ENCODE data around the gene EDC4. TPM values are rescaled to one million over a fixed set of nuclear protein-coding genes. Genes with fewer than 3 reads are reported as not detected.

Gene EDC4
- total RNA-seq, 1 donor from 2014 or later, result 64.8 TPM

DNA sequence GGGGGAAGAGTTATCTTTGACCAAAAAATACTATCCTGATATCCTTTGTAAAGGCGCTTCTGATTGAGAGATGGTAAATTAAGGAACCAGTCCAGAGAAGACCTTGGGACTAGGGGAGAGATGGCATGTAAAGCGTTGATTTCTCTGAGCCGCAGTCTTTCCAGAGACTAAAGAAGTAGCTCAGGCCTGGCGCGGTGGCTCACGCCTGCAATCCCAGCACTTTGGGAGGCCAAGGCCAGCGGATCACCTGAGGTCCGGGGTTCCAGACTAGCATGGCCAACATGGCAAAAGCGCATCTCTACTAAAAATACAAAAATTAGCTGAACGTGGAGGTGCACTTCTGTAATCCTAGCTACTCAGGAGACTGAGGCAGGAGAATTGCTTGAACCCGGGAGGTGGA is 24.7 kb upstream of the EDC4 start:
- H3K4me3 Mint-ChIP-seq (ENCODE audit: unreplicated experiment), result peak overlapping the region; percentile 92
- Histone ChIP-seq H3K36me3 (ENCODE audit: insufficient read depth, low read length) (peaks cover 3% of the 10 kb centered on the region), H3K4me2 (ENCODE audit: low read length) (peak overlapping the region; percentile 96), H3K4me3 (ENCODE audit: insufficient read depth, low read depth, low read length) (peak overlapping the region; percentile 90), H4K20me1 (ENCODE audit: insufficient read depth, low read length) (peaks cover 56% of the 10 kb centered on the region), H3K9me3 (ENCODE audit: insufficient read depth, low read depth, low read length) (no peaks in the 10 kb centered on the region), H2AFZ (ENCODE audit: low read depth, low read length) (no peak overlapping the region), H3K79me2 (ENCODE audit: insufficient read depth, low read length) (peaks cover 98% of the 10 kb centered on the region), H3K27me3 (ENCODE audit: insufficient read depth, low read length) (no peaks in the 10 kb centered on the region), H3K9ac (ENCODE audit: low read length) (peak overlapping the region; percentile 99), H3K27ac (ENCODE audit: low read depth, low read length) (peak overlapping the region; percentile 92), H3K4me1 (ENCODE audit: insufficient read depth, low read length) (peaks cover 38% of the 10 kb centered on the region)
- DNase-seq (ENCODE audit: low read depth), result no peak
- H3K4me1 Mint-ChIP-seq (ENCODE audit: low read depth, unreplicated experiment), result peaks cover 25% of the 10 kb centered on the region
- FAIRE-seq, result no peak
- TF ChIP-seq, protein P1, sequence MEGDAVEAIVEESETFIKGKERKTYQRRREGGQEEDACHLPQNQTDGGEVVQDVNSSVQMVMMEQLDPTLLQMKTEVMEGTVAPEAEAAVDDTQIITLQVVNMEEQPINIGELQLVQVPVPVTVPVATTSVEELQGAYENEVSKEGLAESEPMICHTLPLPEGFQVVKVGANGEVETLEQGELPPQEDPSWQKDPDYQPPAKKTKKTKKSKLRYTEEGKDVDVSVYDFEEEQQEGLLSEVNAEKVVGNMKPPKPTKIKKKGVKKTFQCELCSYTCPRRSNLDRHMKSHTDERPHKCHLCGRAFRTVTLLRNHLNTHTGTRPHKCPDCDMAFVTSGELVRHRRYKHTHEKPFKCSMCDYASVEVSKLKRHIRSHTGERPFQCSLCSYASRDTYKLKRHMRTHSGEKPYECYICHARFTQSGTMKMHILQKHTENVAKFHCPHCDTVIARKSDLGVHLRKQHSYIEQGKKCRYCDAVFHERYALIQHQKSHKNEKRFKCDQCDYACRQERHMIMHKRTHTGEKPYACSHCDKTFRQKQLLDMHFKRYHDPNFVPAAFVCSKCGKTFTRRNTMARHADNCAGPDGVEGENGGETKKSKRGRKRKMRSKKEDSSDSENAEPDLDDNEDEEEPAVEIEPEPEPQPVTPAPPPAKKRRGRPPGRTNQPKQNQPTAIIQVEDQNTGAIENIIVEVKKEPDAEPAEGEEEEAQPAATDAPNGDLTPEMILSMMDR (IDR thresholded peaks at IDR 0.05; ENCODE audit: insufficient read depth, low read depth, low read length), result no peak
- no peak for TF ChIP-seq EZH2 (IDR thresholded peaks at IDR 0.05; ENCODE audit: insufficient read depth, low read length)
- H3K27me3 Mint-ChIP-seq (ENCODE audit: low read depth, unreplicated experiment), result no peaks in the 10 kb centered on the region
- H3K36me3 Mint-ChIP-seq (ENCODE audit: low read depth, unreplicated experiment), result peaks cover 6% of the 10 kb centered on the region
- no peaks in the 10 kb centered on the region for H3K9me3 Mint-ChIP-seq (ENCODE audit: unreplicated experiment)
- peak overlapping the region; percentile 83 for H3K27ac Mint-ChIP-seq (ENCODE audit: unreplicated experiment)

DNA sequence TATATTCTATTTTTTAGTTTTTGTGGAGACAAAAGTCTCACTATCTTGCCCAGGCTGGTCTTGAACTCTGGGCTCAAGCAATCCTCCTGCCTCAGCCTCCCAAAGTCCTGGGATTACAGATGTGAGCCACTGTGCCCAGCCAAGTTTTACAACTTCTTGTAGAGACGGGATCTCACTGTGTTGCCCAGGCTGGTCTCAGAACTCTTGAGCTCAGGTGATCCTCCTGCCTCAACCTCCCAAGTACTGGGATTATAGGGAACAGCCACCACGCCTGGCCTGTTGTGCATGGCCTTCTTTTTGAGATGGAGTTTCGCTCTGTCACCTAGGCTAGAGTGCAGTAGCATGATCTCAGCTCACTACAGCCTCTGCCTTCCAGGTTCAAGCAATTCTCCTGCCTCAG is 19.2 kb upstream of the EDC4 start:
- Mint-ChIP-seq H3K4me1 (ENCODE audit: low read depth, unreplicated experiment) (peaks cover 29% of the 10 kb centered on the region), H3K4me3 (ENCODE audit: unreplicated experiment) (no peak overlapping the region), H3K27ac (ENCODE audit: unreplicated experiment) (no peak overlapping the region), H3K36me3 (ENCODE audit: low read depth, unreplicated experiment) (peaks cover 13% of the 10 kb centered on the region), H3K9me3 (ENCODE audit: unreplicated experiment) (no peaks in the 10 kb centered on the region), H3K27me3 (ENCODE audit: low read depth, unreplicated experiment) (no peaks in the 10 kb centered on the region)
- no peak overlapping the region for H3K4me3 ChIP-seq (ENCODE audit: insufficient read depth, low read depth, low read length)
- H3K79me2 ChIP-seq (ENCODE audit: insufficient read depth, low read length), result peaks cover 99% of the 10 kb centered on the region
- H3K27me3 ChIP-seq (ENCODE audit: insufficient read depth, low read length), result no peaks in the 10 kb centered on the region
- DNase-seq (ENCODE audit: low read depth) (no peak), FAIRE-seq (no peak)
- H2AFZ ChIP-seq (ENCODE audit: low read depth, low read length), result no peak overlapping the region
- H3K9ac ChIP-seq (ENCODE audit: low read length), result no peak overlapping the region
- H3K4me2 ChIP-seq (ENCODE audit: low read length), result no peak overlapping the region
- H3K9me3 ChIP-seq (ENCODE audit: insufficient read depth, low read depth, low read length), result no peaks in the 10 kb centered on the region
- TF ChIP-seq, protein P1 (IDR thresholded peaks at IDR 0.05; ENCODE audit: insufficient read depth, low read depth, low read length), result no peak
- no peak for TF ChIP-seq EZH2 (IDR thresholded peaks at IDR 0.05; ENCODE audit: insufficient read depth, low read length)
- H3K36me3 ChIP-seq (ENCODE audit: insufficient read depth, low read length), result peaks cover 2% of the 10 kb centered on the region
- no peak overlapping the region for H3K27ac ChIP-seq (ENCODE audit: low read depth, low read length)
- peaks cover 21% of the 10 kb centered on the region for H3K4me1 ChIP-seq (ENCODE audit: insufficient read depth, low read length)
- peaks cover 84% of the 10 kb centered on the region for H4K20me1 ChIP-seq (ENCODE audit: insufficient read depth, low read length)

DNA sequence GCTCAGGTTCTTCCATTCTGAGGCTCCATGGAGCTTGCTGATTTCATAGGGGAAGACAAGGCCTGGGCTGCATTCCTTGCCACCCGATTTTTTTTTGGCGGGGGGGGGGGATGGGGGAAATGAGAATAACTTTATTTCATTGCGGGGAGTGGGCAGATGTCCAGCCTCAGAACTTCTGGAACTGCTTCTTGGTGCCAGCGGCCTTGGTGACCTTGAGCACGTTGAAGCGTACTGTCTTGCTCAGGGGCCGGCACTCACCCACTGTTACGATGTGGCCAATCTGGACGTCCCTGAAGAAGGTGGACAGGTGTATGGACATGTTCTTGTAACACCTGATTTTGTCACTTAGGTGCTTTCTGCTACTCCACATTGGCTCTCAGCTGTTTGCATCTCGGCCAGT is 17.1 kb upstream of the EDC4 start:
- Histone ChIP-seq H3K79me2 (ENCODE audit: insufficient read depth, low read length) (peaks cover 99% of the 10 kb centered on the region), H3K9me3 (ENCODE audit: insufficient read depth, low read depth, low read length) (no peaks in the 10 kb centered on the region), H3K27me3 (ENCODE audit: insufficient read depth, low read length) (no peaks in the 10 kb centered on the region), H3K9ac (ENCODE audit: low read length) (no peak overlapping the region), H4K20me1 (ENCODE audit: insufficient read depth, low read length) (peaks cover 86% of the 10 kb centered on the region), H3K27ac (ENCODE audit: low read depth, low read length) (no peak overlapping the region), H3K36me3 (ENCODE audit: insufficient read depth, low read length) (no peaks in the 10 kb centered on the region), H3K4me2 (ENCODE audit: low read length) (no peak overlapping the region), H3K4me1 (ENCODE audit: insufficient read depth, low read length) (peaks cover 28% of the 10 kb centered on the region), H3K4me3 (ENCODE audit: insufficient read depth, low read depth, low read length) (no peak overlapping the region), H2AFZ (ENCODE audit: low read depth, low read length) (no peak overlapping the region)
- TF ChIP-seq, protein P1 (IDR thresholded peaks at IDR 0.05; ENCODE audit: insufficient read depth, low read depth, low read length), result no peak
- no peak for TF ChIP-seq EZH2 (IDR thresholded peaks at IDR 0.05; ENCODE audit: insufficient read depth, low read length)
- Mint-ChIP-seq H3K4me1 (ENCODE audit: low read depth, unreplicated experiment) (peaks cover 27% of the 10 kb centered on the region), H3K36me3 (ENCODE audit: low read depth, unreplicated experiment) (peaks cover 11% of the 10 kb centered on the region), H3K27me3 (ENCODE audit: low read depth, unreplicated experiment) (no peaks in the 10 kb centered on the region), H3K4me3 (ENCODE audit: unreplicated experiment) (no peak overlapping the region), H3K9me3 (ENCODE audit: unreplicated experiment) (no peaks in the 10 kb centered on the region), H3K27ac (ENCODE audit: unreplicated experiment) (no peak overlapping the region)
- FAIRE-seq, result no peak
- DNase-seq (ENCODE audit: low read depth), result no peak
